OCI-LY1 (cell line): Measurements from ENCODE around the gene PCDHGA1.

Experiments
- EZH2 ChIP-seq: fragments of 200-600 bp; sonication (generic), shearing (Covaris generic); IDR thresholded peaks from 2 replicates; pipeline ENCODE4 v1.8.0; 2017; ENCODE audit warnings: borderline replicate concordance, mixed run types, mild to moderate bottlenecking, antibody characterized with exemption, low read length, moderate library complexity, mixed read lengths
- TF ChIP-seq, protein P1 (sequence below): fragments of 200-600 bp; sonication (generic), shearing (Covaris generic); IDR thresholded peaks from 2 replicates; pipeline ENCODE4 v1.5.1; 2017; ENCODE audit warnings: mild to moderate bottlenecking, antibody characterized with exemption, low read length, moderate library complexity, mixed read lengths

DNA sequence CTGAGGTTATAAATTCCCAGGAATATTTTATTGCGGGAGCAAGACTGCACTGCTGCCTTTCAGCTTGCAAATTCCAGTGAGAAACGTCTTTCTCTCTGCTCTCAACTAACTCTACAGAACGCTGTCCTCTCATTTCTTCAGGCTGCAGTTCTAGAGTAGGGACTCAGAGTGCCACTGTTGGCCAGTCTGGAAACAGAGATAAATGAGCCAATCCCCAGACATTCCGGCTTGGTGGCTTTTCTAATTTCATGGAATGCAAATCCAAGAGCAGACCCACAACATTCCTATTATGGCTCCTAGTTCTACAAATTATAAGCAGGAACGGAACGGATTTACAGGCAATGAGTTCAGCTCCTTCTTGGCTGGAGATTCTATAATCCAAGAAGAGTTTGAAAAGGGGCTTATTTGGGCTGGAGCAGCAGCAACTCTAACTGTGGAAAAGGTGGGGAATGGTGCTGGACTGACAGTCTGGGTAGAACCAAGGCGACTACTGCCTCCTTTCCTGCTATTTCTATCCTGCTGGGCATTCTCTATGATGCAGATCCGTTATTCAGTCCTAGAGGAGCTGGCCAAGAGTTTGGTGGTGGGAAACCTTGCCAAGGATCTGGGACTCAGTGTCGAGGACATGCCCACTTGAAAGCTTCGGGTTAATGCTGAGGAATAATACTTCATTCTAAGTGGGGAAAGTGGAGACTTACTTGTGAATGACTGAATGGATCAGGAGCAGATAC, 109.3 kb downstream of the PCDHGA1 start:
- TF ChIP-seq EZH2: no peak
- TF ChIP-seq, protein P1, sequence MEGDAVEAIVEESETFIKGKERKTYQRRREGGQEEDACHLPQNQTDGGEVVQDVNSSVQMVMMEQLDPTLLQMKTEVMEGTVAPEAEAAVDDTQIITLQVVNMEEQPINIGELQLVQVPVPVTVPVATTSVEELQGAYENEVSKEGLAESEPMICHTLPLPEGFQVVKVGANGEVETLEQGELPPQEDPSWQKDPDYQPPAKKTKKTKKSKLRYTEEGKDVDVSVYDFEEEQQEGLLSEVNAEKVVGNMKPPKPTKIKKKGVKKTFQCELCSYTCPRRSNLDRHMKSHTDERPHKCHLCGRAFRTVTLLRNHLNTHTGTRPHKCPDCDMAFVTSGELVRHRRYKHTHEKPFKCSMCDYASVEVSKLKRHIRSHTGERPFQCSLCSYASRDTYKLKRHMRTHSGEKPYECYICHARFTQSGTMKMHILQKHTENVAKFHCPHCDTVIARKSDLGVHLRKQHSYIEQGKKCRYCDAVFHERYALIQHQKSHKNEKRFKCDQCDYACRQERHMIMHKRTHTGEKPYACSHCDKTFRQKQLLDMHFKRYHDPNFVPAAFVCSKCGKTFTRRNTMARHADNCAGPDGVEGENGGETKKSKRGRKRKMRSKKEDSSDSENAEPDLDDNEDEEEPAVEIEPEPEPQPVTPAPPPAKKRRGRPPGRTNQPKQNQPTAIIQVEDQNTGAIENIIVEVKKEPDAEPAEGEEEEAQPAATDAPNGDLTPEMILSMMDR: no peak
